LHCN-M2 (cell line): ENCODE measurements around the gene MYOZ2. TPM values are rescaled to one million over a fixed set of nuclear protein-coding genes. Genes with fewer than 3 reads are reported as not detected.

Source experiments
- total RNA-seq: library from RNA; depleted of rRNA; stranded (reverse); fragments of >200 nt; gene quantifications from 2 replicates; pipeline ENCODE4 v1.2.3, GENCODE V29; 2014; rRNA removed

Gene MYOZ2
- total RNA-seq, 1 experiment from 2014 or later: 0.69 TPM

Other genes with a start within 250 kb of the MYOZ2 start
- gene SYNPO2, start 247.0 kb upstream of the MYOZ2 start, total RNA-seq: 35.2 and 69.7 TPM in 2 replicates
- 22.9 and 30.7 TPM in 2 replicates for gene USP53, start 76.9 kb downstream of the MYOZ2 start, total RNA-seq
- not detected in 2 replicates for gene FABP2, start 186.3 kb downstream of the MYOZ2 start, total RNA-seq